Measurements from ENCODE around the gene TMTC2. TPM values are rescaled to one million over a fixed set of nuclear protein-coding genes. Genes with fewer than 3 reads are reported as not detected.
A peak's percentile ranks its signal among the peaks of the same experiment; 100 is the strongest.

Gene TMTC2
- total and polyA plus RNA-seq, 4 experiments from 2014 or later: 0.09 to 8.2 (median 4.2) TPM

- POLR2A ChIA-PET (ENCODE audit: partially characterized antibody): no interaction called here
- Histone ChIP-seq H3K27ac (ENCODE audit: low read depth, low read length) (no peak overlapping the region), H3K4me3 (ENCODE audit: low read length in 2 of 2) (no peak overlapping the region), H3K9me3 (ENCODE audit: control insufficient read depth in 1 of 2, low read length in 2 of 2) (no peaks in the 10 kb centered on the region), H3K27me3 (ENCODE audit: insufficient read depth, low read length) (no peaks in the 10 kb centered on the region), H3K4me1 (ENCODE audit: insufficient read depth, low read length) (no peaks in the 10 kb centered on the region), H3K36me3 (ENCODE audit: insufficient read depth, low read length) (no peaks in the 10 kb centered on the region)
- peaks cover 7 to 9% (median 8%) of the 10 kb centered on the region in 4 donors for H3K4me1 Mint-ChIP-seq
- DNase-seq: no peak
- H3K27me3 Mint-ChIP-seq: peaks cover 0 to 2% of the 10 kb centered on the region in 2 donors
- H3K27ac Mint-ChIP-seq: peak overlapping the region in 1 of 7 donors; percentile 4
- peaks cover 0 to 1% (median 0%) of the 10 kb centered on the region in 8 donors for H3K9me3 Mint-ChIP-seq
- no peak overlapping the region for H3K4me3 Mint-ChIP-seq
- CTCF ChIA-PET (ENCODE audit: partially characterized antibody): no interaction called here
- intact Hi-C loops (cut with micrococcal nuclease): no loop called here
- no peaks in the 10 kb centered on the region for H3K36me3 Mint-ChIP-seq
Measured at GRCh38 chr12:82651489-82651888, 35.2 kb upstream of the TMTC2 start.

- H3K27me3 ChIP-seq (ENCODE audit: insufficient read depth, low read length): no peaks in the 10 kb centered on the region
- H3K36me3 ChIP-seq (ENCODE audit: insufficient read depth, low read length): no peaks in the 10 kb centered on the region
- H3K4me3 ChIP-seq (ENCODE audit: low read length in 2 of 2): no peak overlapping the region
- peaks cover 0 to 1% (median 0%) of the 10 kb centered on the region in 8 donors for H3K9me3 Mint-ChIP-seq
- H3K27me3 Mint-ChIP-seq: peaks cover 0 to 2% of the 10 kb centered on the region in 2 donors
- ChIA-PET POLR2A (ENCODE audit: partially characterized antibody) (no interaction called here), CTCF (ENCODE audit: partially characterized antibody) (no interaction called here)
- peaks cover 7 to 9% (median 8%) of the 10 kb centered on the region in 4 donors for H3K4me1 Mint-ChIP-seq
- no peaks in the 10 kb centered on the region for H3K36me3 Mint-ChIP-seq
- H3K27ac ChIP-seq (ENCODE audit: low read depth, low read length): no peak overlapping the region
- H3K4me3 Mint-ChIP-seq: no peak overlapping the region
- intact Hi-C loops (cut with micrococcal nuclease): no loop called here
- H3K4me1 ChIP-seq (ENCODE audit: insufficient read depth, low read length): no peaks in the 10 kb centered on the region
- DNase-seq: no peak
- H3K9me3 ChIP-seq (ENCODE audit: control insufficient read depth in 1 of 2, low read length in 2 of 2): no peaks in the 10 kb centered on the region
- H3K27ac Mint-ChIP-seq: no peak overlapping the region
Measured at GRCh38 chr12:82652071-82652470, 34.6 kb upstream of the TMTC2 start.

GRCh38 chr12:82655751-82656150, 31.0 kb upstream of the TMTC2 start:
- H3K27ac Mint-ChIP-seq: no peak overlapping the region
- Histone ChIP-seq H3K27ac (ENCODE audit: low read depth, low read length) (no peak overlapping the region), H3K4me1 (ENCODE audit: insufficient read depth, low read length) (no peaks in the 10 kb centered on the region), H3K36me3 (ENCODE audit: insufficient read depth, low read length) (no peaks in the 10 kb centered on the region), H3K27me3 (ENCODE audit: insufficient read depth, low read length) (no peaks in the 10 kb centered on the region), H3K4me3 (ENCODE audit: low read length in 2 of 2) (no peak overlapping the region), H3K9me3 (ENCODE audit: control insufficient read depth in 1 of 2, low read length in 2 of 2) (no peaks in the 10 kb centered on the region)
- no peak for DNase-seq
- intact Hi-C loops (cut with micrococcal nuclease): no loop called here
- no peak overlapping the region for H3K4me3 Mint-ChIP-seq
- H3K36me3 Mint-ChIP-seq: no peaks in the 10 kb centered on the region
- ChIA-PET CTCF (ENCODE audit: partially characterized antibody) (no interaction called here), POLR2A (ENCODE audit: partially characterized antibody) (no interaction called here)
- peaks cover 3 to 5% (median 3%) of the 10 kb centered on the region in 4 donors for H3K4me1 Mint-ChIP-seq
- H3K27me3 Mint-ChIP-seq: peaks cover 2 to 7% of the 10 kb centered on the region in 2 donors
- H3K9me3 Mint-ChIP-seq: peaks cover 0 to 2% (median 0%) of the 10 kb centered on the region in 8 donors

- no peaks in the 10 kb centered on the region for H3K27me3 ChIP-seq (ENCODE audit: insufficient read depth, low read length)
- ChIA-PET CTCF (ENCODE audit: partially characterized antibody) (no interaction called here), POLR2A (ENCODE audit: partially characterized antibody) (no interaction called here)
- H3K4me1 ChIP-seq (ENCODE audit: insufficient read depth, low read length): no peaks in the 10 kb centered on the region
- peaks cover 0 to 4% (median 0%) of the 10 kb centered on the region in 8 donors for H3K9me3 Mint-ChIP-seq
- no peaks in the 10 kb centered on the region for H3K36me3 ChIP-seq (ENCODE audit: insufficient read depth, low read length)
- H3K36me3 Mint-ChIP-seq: no peaks in the 10 kb centered on the region
- peaks cover 4 to 7% of the 10 kb centered on the region in 2 donors for H3K27me3 Mint-ChIP-seq
- H3K27ac Mint-ChIP-seq: peak overlapping the region in 1 of 7 donors; percentile 5
- H3K9me3 ChIP-seq (ENCODE audit: control insufficient read depth in 1 of 2, low read length in 2 of 2): no peaks in the 10 kb centered on the region
- no peak for DNase-seq
- no peak overlapping the region for H3K4me3 Mint-ChIP-seq
- no peak overlapping the region for H3K27ac ChIP-seq (ENCODE audit: low read depth, low read length)
- H3K4me3 ChIP-seq (ENCODE audit: low read length in 2 of 2): no peak overlapping the region
- intact Hi-C loops (cut with micrococcal nuclease): no loop called here
- H3K4me1 Mint-ChIP-seq: peaks cover 0 to 2% (median under 1%) of the 10 kb centered on the region in 4 donors
Measured at GRCh38 chr12:82659343-82660207, 27.1 kb upstream of the TMTC2 start.

- H3K9me3 Mint-ChIP-seq: peaks cover 0 to 6% (median 0%) of the 10 kb centered on the region in 8 donors
- Histone ChIP-seq H3K36me3 (ENCODE audit: insufficient read depth, low read length) (no peaks in the 10 kb centered on the region), H3K4me1 (ENCODE audit: insufficient read depth, low read length) (no peaks in the 10 kb centered on the region), H3K9me3 (ENCODE audit: control insufficient read depth in 1 of 2, low read length in 2 of 2) (no peaks in the 10 kb centered on the region), H3K4me3 (ENCODE audit: low read length in 2 of 2) (no peak overlapping the region), H3K27me3 (ENCODE audit: insufficient read depth, low read length) (no peaks in the 10 kb centered on the region), H3K27ac (ENCODE audit: low read depth, low read length) (no peak overlapping the region)
- ChIA-PET POLR2A (ENCODE audit: partially characterized antibody) (no interaction called here), CTCF (ENCODE audit: partially characterized antibody) (no interaction called here)
- no peak overlapping the region for H3K27ac Mint-ChIP-seq
- H3K36me3 Mint-ChIP-seq: no peaks in the 10 kb centered on the region
- peaks cover 5% of the 10 kb centered on the region in 2 donors for H3K27me3 Mint-ChIP-seq
- intact Hi-C loops (cut with micrococcal nuclease): no loop called here
- peaks cover 0 to 2% (median under 1%) of the 10 kb centered on the region in 4 donors for H3K4me1 Mint-ChIP-seq
- no peak for DNase-seq
- H3K4me3 Mint-ChIP-seq: no peak overlapping the region
Measured at GRCh38 chr12:82660541-82661325, 26.0 kb upstream of the TMTC2 start.

GRCh38 chr12:82663893-82664292, 22.8 kb upstream of the TMTC2 start:
- no peaks in the 10 kb centered on the region for H3K36me3 Mint-ChIP-seq
- peaks cover 5 to 12% of the 10 kb centered on the region in 2 donors for H3K27me3 Mint-ChIP-seq
- Histone ChIP-seq H3K9me3 (ENCODE audit: control insufficient read depth in 1 of 2, low read length in 2 of 2) (no peaks in the 10 kb centered on the region), H3K36me3 (ENCODE audit: insufficient read depth, low read length) (no peaks in the 10 kb centered on the region), H3K4me3 (ENCODE audit: low read length in 2 of 2) (no peak overlapping the region), H3K4me1 (ENCODE audit: insufficient read depth, low read length) (no peaks in the 10 kb centered on the region), H3K27me3 (ENCODE audit: insufficient read depth, low read length) (no peaks in the 10 kb centered on the region), H3K27ac (ENCODE audit: low read depth, low read length) (no peak overlapping the region)
- peaks cover 0 to 5% (median 0%) of the 10 kb centered on the region in 8 donors for H3K9me3 Mint-ChIP-seq
- no peak overlapping the region for H3K4me3 Mint-ChIP-seq
- H3K27ac Mint-ChIP-seq: no peak overlapping the region
- intact Hi-C loops (cut with micrococcal nuclease): no loop called here
- ChIA-PET CTCF (ENCODE audit: partially characterized antibody) (interaction anchor here (1.2 kb wide), 1 partner anchor 22 kb away, joined by 5 read pairs; no protein-coding TSS in a partner anchor), POLR2A (ENCODE audit: partially characterized antibody) (no interaction called here)
- no peak for DNase-seq
- peaks cover 0 to 2% (median under 1%) of the 10 kb centered on the region in 4 donors for H3K4me1 Mint-ChIP-seq
